LNCAP (cell line): ENCODE measurements around the gene BCL2L1.

ENCODE experiments used
- TF ChIP-seq, protein P1 (sequence below): fragments of 450-650 bp; IDR thresholded peaks from 2 replicates; pipeline ENCODE4 v1.5.1; 2017; ENCODE audit warnings: mild to moderate bottlenecking

BCL2L1 gene

GRCh38 chr20:31716351-31716750, 6.3 kb downstream of the BCL2L1 start:
- TF ChIP-seq, protein P1, sequence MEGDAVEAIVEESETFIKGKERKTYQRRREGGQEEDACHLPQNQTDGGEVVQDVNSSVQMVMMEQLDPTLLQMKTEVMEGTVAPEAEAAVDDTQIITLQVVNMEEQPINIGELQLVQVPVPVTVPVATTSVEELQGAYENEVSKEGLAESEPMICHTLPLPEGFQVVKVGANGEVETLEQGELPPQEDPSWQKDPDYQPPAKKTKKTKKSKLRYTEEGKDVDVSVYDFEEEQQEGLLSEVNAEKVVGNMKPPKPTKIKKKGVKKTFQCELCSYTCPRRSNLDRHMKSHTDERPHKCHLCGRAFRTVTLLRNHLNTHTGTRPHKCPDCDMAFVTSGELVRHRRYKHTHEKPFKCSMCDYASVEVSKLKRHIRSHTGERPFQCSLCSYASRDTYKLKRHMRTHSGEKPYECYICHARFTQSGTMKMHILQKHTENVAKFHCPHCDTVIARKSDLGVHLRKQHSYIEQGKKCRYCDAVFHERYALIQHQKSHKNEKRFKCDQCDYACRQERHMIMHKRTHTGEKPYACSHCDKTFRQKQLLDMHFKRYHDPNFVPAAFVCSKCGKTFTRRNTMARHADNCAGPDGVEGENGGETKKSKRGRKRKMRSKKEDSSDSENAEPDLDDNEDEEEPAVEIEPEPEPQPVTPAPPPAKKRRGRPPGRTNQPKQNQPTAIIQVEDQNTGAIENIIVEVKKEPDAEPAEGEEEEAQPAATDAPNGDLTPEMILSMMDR: no peak

- TF ChIP-seq, protein P1: no peak
These were observed 6.9 kb downstream of the BCL2L1 start for GRCh38 chr20:31715766-31716165.

DNA sequence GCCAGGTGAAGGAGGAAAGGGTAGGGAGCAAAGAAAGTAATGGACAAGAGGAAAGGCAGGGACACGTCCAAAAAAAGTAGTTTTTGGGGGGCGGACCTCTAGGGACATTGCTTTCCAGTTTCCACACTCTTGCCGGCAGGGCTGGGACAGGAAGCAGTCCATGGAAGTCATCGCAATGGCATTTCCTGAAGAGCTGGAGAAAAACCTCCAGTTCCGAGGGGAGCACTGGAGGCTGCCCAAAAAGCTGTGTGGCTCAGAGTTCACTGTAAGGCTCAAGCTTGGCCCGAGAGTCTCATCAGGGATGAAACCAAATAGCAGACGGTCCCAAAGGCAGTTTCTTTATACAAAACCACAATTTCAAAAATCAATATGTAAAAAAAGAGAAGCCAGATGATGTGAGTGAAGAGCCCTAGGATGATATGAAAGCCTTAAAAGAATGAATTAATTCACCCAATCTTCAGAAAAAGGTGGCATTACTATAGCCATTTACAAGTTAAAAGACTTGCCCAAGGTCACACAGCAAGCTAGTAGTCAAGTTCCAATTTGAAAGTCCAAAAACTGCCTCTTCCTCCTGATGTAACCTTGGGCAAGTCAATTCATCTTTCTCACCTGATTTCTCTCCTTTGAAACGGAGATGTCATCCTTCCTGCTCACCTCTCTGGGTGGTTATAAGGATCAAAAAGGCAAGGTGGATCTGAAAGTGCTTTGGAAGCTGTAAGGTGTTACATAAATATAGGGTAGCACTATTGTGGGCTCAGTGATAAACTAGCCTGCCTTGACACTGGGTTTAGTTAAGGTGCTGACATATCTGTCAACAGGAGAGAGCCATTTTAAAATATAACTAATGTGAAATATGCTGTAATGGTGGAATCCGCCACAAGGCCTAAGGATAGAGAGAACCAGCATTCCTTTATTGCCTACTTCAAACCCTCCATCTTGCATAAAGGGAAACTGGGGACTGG, 9.1 kb downstream of the BCL2L1 start:
- TF ChIP-seq, protein P1: no peak

DNA sequence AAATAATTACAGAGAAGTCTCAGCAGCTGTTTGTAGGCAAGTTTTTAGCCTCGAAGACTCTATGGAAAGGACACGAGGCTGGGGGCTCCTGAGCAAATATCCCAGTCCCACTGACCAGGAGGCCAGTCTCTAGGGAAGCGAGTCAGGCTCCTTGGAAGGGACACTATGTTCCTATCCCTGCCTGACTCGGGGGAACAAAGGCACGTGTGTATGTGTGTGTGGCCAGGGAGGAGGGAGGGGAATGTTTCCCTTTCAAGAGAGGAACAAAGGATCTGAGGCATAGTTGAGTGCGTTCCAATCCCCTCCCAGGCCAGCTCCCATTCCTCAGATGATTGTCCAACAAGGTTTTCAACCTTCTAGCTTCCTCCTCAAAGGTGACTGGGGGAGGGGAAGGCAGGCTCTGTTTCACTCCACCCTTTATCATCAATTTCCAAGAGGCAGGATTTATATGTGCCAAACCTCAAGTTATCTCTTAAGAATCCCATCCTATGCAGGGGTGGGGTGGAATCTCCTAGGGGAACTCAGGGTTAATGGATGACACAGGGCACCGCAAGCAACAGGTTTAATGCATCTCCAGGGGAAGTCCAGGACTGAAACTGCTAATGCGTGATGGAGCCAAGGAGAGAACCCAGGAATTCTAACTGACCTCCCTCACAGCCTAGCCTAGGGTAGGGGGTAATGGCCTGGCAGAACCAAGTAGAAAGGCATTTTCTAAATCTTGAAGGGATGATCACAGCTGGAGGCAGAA, 9.9 kb downstream of the BCL2L1 start:
- TF ChIP-seq, protein P1: no peak

DNA sequence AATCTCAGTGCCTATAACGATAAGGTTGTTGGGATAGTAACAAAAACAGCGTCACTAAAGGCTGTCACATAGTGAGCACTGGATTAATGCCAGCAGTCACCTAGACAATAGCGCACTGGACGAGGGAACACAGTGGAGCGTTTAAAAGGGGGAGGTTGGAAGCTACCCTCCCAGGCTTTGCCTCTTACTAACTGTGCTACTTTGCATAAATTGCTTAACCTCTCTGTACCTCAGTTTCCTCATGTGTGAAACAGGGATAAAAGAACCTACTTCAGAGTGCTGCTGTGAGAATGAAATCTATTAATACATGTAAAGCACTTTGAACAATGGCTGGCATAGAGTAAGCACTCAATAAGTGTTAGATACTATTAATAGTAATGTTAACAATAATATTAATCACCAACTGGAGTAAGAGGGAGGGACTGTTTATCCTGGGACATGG, 10.5 kb downstream of the BCL2L1 start:
- TF ChIP-seq, protein P1: no peak

DNA sequence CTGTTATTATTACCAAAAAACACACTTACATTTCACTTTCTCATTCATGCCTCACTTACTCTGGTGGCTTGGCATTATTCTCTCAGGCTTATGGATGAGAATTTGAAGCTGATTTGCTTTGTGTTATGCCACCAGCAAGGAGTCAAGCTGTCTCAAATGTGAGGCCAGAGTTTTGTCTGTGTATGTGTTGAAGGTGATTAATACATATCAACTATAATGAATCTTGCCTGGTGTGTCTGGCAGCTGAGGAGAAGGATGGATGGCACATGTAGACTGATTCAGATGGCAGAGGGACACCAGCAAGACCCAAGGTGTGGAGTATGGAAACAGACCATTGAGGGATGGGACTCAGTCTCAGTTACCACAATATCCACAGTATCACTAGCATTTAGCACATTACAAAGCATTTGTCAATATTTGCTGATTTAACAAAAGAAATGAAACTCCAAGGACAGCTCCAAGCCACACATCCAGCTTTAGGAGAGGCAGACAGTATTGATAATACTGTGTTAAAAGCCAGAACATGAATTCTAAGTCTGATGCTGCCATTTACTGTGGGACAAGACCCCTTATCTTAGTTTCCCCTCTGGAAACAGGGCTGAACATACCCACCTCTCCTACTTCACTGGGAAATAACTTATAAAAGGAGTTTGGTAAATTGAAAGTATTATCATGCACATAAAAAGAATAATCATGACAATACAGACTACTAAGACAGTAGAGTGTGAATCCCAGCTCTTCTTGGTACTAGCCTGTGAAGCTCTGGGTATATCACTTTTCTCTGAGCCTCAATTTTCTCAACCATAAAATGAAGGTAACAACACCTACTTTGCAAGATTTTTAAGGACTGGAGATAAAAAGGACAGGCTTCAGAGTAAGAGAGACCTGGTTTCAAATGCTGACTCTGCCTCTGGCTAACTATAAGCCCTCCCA, 11.2 kb downstream of the BCL2L1 start:
- TF ChIP-seq, protein P1: no peak
